B cell (primary cell): ENCODE results near the gene SLC2A5.

ENCODE experiments used
- EZH2 ChIP-seq: IDR thresholded peaks from 2 replicates; pipeline ENCODE4 v1.6.1; 2012; ENCODE audit warnings: borderline replicate concordance, low read depth, mild to moderate bottlenecking, moderate library complexity, low read length; ENCODE audit not compliant: insufficient read depth, poor library complexity, severe bottlenecking
- TF ChIP-seq, protein P1 (sequence below): fragments of 200-600 bp; IDR thresholded peaks from one replicate; pipeline ENCODE4 v1.8.0; 2022; ENCODE audit warnings: antibody characterized with exemption, mild to moderate bottlenecking

DNA sequence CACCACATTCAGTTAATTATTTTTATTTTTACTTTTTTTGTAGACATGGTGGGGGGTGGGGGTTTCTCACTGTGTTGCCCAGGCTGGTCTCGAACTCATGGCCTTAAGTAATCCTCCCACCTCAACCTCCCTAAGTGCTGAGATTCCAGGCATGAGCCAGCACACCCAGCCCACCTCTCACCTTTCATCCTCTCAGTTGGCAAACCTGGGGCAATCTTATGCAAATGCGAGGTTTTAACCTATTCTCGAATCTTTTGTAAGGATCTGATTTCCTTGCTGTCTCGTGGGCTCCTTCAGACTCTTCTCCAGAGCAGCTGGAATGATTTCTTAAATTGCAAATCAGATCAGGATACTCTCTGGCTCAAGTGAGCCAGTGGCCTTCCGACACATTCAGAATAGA is 36.1 kb downstream of the SLC2A5 start:
- TF ChIP-seq, protein P1, sequence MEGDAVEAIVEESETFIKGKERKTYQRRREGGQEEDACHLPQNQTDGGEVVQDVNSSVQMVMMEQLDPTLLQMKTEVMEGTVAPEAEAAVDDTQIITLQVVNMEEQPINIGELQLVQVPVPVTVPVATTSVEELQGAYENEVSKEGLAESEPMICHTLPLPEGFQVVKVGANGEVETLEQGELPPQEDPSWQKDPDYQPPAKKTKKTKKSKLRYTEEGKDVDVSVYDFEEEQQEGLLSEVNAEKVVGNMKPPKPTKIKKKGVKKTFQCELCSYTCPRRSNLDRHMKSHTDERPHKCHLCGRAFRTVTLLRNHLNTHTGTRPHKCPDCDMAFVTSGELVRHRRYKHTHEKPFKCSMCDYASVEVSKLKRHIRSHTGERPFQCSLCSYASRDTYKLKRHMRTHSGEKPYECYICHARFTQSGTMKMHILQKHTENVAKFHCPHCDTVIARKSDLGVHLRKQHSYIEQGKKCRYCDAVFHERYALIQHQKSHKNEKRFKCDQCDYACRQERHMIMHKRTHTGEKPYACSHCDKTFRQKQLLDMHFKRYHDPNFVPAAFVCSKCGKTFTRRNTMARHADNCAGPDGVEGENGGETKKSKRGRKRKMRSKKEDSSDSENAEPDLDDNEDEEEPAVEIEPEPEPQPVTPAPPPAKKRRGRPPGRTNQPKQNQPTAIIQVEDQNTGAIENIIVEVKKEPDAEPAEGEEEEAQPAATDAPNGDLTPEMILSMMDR = no peak
- TF ChIP-seq EZH2 = no peak
